ENCODE measurements around the gene FNDC1.

- TF ChIP-seq CTCF (IDR thresholded peaks at IDR 0.05) (no peak), EZH2 (IDR thresholded peaks at IDR 0.05) (no peak), EZH2phosphoT487 (IDR thresholded peaks at IDR 0.05) (no peak)
These were observed 13.1 kb upstream of the FNDC1 start for GRCh38 chr6:159156089-159156488.

Data from neural progenitor cell (in vitro differentiated cells).